GM18951 (cell line): ENCODE measurements around the gene SATB2.

Source experiments
- POLR2A ChIP-seq: IDR thresholded peaks from 4 replicates; pipeline ENCODE4 v1.6.1; 2011; ENCODE audit warnings: mild to moderate bottlenecking; ENCODE audit not compliant: insufficient read length, insufficient read depth; ENCODE audit errors: extremely low read depth
- in situ Hi-C: fragments of 300-500 bp; cut with MboI; formaldehyde crosslinking; loops from one replicate; pipeline ENCODE4 v1.12.0; 2022; ENCODE audit warnings: low sequenced_read_pairs, mixed read lengths, inconsistent platforms; ENCODE audit not compliant: unreplicated experiment

The SATB2 gene

DNA sequence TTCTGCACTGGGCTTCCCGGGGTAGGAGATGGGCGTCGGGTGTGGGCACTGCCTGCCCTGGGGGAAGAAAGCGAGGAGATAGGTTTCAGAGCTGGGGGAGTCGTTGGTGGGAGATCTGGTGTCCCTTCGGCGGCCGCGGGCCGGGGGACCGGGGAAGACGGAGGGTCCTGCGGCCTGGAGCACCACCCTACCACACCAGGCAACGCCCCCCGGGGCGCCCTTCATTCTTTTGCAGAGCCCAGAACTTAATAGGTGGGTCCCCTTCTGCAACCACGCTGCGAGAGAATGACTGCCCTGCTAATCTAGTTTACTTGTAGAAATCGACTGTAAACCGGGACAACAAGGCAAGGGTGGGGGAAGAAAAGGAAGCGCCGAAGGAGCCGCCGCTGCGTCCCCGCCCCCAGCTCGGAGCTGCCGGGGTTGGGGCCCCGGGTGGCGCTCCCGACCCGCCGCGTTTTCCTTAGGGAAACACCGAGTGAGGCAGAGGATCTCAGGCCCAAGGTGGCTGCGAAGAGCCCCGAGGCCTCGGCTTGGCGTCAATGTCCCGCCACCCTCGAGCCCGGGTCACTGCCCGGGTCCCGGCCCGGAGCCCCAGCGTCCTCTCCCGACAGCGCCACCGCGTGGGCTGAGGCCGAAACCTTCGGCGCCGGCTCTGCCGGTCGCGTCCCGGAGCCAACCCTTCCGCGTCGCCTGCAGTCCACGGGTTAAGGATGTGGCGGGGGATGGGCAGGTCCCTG, 5.4 kb upstream of the SATB2 start:
- TF ChIP-seq POLR2A, result no peak
- in situ Hi-C loops, result no loop called here

- in situ Hi-C loops, result no loop called here
- no peak for TF ChIP-seq POLR2A
Measured at GRCh38 chr2:199462347-199462955, 4.7 kb upstream of the SATB2 start.

GRCh38 chr2:199461711-199462346, 4.1 kb upstream of the SATB2 start:
- TF ChIP-seq POLR2A, result no peak
- in situ Hi-C loops, result no loop called here

DNA sequence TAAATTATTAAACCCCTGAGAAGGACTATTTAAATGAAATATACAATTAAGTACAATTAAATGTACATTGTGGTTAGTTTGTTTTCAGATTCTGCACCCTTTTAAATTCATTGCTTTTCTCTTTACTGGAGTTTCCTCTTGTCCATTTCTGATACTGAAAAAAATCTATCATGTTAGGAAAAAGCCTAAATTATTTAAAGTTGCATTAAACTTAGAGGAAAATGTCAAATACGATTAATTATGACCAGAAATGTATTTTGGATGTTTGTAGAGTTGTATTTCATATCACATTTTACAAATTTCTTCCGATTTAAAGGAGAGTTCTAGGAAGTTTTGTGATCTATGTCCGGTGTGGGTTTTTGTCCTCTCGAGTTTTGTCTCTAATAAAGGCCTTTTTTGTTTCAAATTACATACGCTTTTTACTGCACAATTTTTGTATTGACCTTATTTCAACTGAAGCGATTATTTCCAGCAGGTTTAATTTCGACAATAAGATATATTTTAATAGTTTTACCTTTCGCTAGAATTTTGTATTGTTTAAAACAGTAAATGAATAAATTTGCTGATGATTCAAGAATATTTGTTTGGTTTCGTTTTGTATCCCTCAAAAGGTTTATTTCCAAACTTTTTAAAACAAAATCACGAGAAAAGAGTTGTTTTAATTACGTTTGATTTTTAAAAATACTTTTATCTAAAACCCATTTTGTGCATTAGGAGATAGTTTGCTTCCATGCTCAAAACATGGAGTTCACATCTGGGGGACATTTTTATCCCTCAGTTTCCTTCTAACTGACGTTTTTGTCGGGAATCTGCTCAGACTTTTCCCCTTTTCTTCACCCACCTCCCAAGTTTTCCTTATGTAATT, 3.3 kb upstream of the SATB2 start:
- in situ Hi-C loops, result no loop called here
- no peak for TF ChIP-seq POLR2A

- in situ Hi-C loops, result no loop called here
- no peak for TF ChIP-seq POLR2A
Measured at GRCh38 chr2:199460101-199460671, 2.4 kb upstream of the SATB2 start.

GRCh38 chr2:199459286-199460100, 1.8 kb upstream of the SATB2 start:
- in situ Hi-C loops, result no loop called here
- TF ChIP-seq POLR2A, result no peak

- in situ Hi-C loops, result no loop called here
- TF ChIP-seq POLR2A, result no peak
Measured at GRCh38 chr2:199458806-199459285, 1.1 kb upstream of the SATB2 start.

DNA sequence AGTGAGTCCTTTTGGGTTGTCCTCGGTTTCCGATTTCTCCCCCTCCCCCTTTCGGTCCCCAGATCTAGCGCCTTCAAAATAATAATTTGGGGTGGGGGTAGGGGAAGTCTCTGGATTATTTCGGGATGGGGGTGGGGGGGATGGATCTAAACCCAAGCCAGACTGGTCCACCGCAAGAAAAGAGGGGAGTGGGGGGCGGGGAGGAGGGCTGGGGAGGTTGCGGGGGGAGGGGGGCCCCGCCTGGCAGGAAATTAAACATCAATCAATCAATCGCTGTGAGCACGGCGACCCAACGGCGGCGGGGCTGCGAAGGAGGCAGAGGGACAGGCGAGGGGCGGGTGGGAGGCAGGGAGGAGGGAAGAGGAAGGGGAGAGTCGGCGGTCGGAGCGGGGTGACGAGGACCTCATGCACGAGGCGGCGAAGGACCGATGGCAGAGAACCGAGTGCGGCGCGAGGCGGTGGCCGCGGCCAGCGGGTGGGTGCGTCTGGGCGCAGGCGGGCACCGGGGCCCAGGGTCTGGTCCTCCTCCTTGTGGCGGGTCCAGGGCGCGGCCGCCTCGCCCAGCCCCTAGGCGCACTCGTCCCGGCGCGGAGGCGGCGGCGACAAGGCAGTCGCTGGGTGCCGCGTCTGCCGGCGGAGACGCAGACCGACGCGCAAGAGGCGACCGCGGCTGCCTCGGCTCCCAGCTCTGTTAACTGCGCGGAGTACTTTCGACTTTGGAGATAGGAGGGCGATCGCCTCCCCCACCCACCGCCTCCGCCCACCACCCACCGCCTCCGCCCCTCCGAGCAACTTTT, 468 bp upstream of the SATB2 start:
- in situ Hi-C loops, result no loop called here

DNA sequence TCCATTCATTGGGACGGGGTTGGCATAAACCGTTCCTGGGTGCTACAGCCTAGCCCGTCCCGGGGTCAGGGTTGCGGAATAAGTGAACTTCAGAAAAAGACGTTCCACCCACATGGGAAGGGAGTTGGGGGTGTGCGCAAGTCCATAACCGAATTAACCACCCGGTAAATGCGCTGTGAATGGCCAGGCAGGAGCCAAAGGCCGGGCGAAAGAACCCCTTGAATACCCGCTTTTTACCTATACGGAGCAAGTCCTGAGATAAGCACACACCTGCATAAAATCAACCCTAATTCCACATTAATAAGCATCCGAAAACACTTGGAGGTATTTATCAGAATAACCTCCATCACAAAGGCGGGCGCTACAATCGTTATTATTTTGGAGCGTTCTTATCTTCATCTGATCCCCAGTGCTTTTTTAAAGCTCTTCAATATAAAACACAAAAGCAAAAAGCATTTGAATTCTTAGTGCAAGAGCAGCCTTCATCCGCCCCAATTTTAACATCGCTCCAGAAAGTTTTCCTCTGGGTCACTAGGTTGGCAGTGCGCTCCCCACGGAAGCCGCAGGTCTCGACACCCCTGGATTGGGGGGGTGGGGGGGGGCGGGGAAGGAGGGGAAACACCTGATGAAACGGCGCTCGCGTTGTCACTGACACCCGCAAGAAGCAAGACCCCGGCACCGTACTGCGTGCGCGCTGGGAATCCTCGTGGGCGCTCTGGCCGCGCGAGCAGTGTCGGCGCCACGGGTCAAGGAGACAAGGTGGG, 1.2 kb downstream of the SATB2 start:
- in situ Hi-C loops, result no loop called here
- TF ChIP-seq POLR2A, result no peak

More for the DNA sequence above, 468 bp upstream of the SATB2 start:
- TF ChIP-seq POLR2A, result no peak

GRCh38 chr2:199455545-199456382, 2.0 kb downstream of the SATB2 start:
- no peak for TF ChIP-seq POLR2A
- in situ Hi-C loops, result no loop called here
